Measurements from ENCODE around the gene EGFR. TPM values are rescaled to one million over a fixed set of nuclear protein-coding genes. Genes with fewer than 3 reads are reported as not detected.

EGFR gene
- total RNA-seq, 2 donors from 2014 or later, result 57.8 to 63.4 TPM

GRCh38 chr7:55084307-55084706 is 65.5 kb downstream of the EGFR start:
- no peaks in the 10 kb centered on the region for H3K9me3 ChIP-seq
- intact Hi-C loops (cut with DNase I), result no loop called here

DNA sequence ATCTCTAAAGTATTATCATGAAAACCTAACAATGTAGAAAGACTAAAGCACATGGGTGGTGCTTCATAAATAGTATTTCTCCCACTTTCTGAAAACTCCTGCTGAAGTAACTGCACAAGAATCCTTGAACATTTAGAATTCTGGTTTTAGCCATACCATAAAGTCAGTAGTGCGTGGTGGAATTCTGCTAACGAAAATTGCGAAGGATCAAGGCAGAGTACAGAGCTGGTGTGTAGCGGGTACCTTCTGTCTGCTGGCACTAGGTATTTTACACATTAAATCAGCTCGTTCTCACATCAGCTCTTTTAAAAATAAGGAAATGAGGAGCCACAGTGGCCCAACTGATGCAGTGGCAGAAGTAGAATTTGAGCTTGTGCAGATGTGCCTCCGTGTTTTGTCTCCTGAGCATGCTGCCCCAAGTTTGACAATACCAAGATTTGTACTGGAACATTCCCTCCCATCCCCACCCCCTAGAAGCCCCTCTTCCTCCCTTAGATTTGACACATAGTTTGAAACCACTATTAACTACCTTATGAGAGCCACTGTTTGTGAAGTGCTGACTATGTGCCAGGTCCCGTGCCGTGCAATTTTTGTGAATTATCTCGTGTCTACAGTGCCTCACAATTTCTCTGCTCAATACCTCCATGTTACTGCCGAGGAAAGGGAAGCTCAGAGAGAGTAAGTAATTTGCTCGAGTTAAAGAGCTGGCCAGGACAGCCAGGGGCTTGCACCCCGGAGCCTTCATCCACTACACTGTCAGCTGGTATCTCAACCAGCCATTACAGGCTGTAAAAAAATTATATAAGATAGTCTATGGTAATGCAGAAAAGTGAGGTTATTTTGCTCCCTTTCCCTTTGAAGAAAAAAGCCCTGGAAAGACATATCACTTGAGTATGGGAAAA is 66.9 kb downstream of the EGFR start:
- TF ChIP-seq, protein P1, sequence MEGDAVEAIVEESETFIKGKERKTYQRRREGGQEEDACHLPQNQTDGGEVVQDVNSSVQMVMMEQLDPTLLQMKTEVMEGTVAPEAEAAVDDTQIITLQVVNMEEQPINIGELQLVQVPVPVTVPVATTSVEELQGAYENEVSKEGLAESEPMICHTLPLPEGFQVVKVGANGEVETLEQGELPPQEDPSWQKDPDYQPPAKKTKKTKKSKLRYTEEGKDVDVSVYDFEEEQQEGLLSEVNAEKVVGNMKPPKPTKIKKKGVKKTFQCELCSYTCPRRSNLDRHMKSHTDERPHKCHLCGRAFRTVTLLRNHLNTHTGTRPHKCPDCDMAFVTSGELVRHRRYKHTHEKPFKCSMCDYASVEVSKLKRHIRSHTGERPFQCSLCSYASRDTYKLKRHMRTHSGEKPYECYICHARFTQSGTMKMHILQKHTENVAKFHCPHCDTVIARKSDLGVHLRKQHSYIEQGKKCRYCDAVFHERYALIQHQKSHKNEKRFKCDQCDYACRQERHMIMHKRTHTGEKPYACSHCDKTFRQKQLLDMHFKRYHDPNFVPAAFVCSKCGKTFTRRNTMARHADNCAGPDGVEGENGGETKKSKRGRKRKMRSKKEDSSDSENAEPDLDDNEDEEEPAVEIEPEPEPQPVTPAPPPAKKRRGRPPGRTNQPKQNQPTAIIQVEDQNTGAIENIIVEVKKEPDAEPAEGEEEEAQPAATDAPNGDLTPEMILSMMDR (IDR thresholded peaks at IDR 0.05), result no peak
- H3K9ac ChIP-seq (ENCODE audit: low read depth in 2 of 2, low read length in 2 of 2), result no peak overlapping the region
- no peaks in the 10 kb centered on the region for H3K27me3 ChIP-seq
- H3K4me1 ChIP-seq, result no peaks in the 10 kb centered on the region
- H3K36me3 ChIP-seq, result no peaks in the 10 kb centered on the region
- no peak overlapping the region for H3K4me3 ChIP-seq
- DNase-seq, result no peak
- intact Hi-C loops (cut with DNase I), result loop anchor here (5.0 kb wide), 1 partner anchor 37 kb away; no protein-coding TSS in a partner anchor
- no peaks in the 10 kb centered on the region for H3K9me3 ChIP-seq
- H3K27ac ChIP-seq, result peak overlapping the region; percentile 25

More at GRCh38 chr7:55084307-55084706, 65.5 kb downstream of the EGFR start:
- Histone ChIP-seq H3K4me1 (peaks cover 3% of the 10 kb centered on the region), H3K27ac (no peak overlapping the region), H3K36me3 (no peaks in the 10 kb centered on the region), H3K27me3 (no peaks in the 10 kb centered on the region), H3K4me3 (no peak overlapping the region), H3K9ac (ENCODE audit: low read depth in 2 of 2, low read length in 2 of 2) (no peak overlapping the region)
- TF ChIP-seq, protein P1 (IDR thresholded peaks at IDR 0.05), result no peak
- DNase-seq, result no peak

DNA sequence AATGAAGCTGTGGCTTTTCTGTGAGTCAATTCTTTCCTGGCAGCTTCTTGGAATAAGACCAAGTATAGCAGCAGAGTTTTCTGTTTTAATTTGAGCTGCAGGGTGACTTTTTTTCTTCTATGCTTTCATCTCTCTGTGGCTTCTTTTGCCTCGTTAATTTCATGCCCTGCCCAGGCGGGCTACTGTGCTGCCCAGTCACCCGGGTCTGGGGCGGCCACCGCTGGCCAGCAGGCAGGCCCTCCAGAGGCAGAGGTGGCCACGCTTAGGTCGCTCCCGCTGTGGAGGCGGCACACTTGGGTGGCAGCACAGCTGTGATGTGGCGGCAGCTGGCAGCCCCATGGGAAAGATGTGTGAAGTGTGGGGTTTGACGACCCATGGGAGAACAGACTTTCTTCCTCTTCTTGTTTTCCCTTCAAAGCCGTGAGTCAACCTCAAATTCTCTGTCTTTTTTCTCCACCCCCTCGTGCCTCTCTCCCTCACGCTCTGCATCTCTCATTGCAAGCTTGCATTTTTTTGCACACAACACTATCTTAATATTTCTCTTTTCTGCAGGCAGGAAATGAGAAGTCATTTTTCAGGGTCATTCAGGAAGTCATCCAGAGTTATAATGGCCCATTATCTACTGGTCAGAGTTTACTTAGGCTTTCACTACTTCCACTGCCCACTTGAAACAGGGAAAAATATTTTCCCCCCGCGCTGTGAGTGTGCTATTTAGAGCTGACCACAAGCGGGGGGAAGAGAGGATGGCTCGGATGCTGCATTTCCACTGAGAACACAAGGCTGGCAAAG is 67.8 kb downstream of the EGFR start:
- intact Hi-C loops (cut with DNase I), result loop anchor here (5.0 kb wide), 1 partner anchor 36 kb away; no protein-coding TSS in a partner anchor
- Histone ChIP-seq H3K9me3 (no peaks in the 10 kb centered on the region), H3K27me3 (no peaks in the 10 kb centered on the region), H3K4me1 (no peaks in the 10 kb centered on the region), H3K36me3 (no peaks in the 10 kb centered on the region), H3K4me3 (no peak overlapping the region), H3K9ac (ENCODE audit: low read depth in 2 of 2, low read length in 2 of 2) (no peak overlapping the region), H3K27ac (peak overlapping the region; percentile 25)
- TF ChIP-seq, protein P1 (IDR thresholded peaks at IDR 0.05), result no peak
- DNase-seq, result no peak

DNA sequence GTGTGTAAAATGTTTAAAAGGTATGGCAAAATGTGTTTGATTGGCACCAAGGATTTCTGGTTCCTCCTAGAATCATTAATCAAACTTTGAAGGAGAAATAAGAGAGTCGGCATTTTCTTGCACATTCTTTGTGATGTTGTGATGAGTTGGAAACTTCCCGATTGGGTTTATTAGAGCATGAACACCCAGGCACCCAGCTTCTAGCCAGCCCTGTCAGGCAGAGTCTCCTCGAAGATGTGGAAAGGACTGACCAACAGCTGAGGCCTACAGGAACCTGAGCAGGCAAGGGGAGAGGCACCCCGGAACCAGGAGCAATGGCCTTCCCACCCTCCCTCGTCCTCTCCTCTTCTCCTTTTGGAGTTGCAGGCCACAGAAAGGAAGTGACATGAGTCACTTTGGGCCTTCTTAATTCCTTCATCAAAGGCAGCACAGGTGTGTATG is 68.7 kb downstream of the EGFR start:
- H3K27ac ChIP-seq, result no peak overlapping the region
- no peaks in the 10 kb centered on the region for H3K4me1 ChIP-seq
- no peaks in the 10 kb centered on the region for H3K27me3 ChIP-seq
- TF ChIP-seq, protein P1 (IDR thresholded peaks at IDR 0.05), result no peak
- H3K4me3 ChIP-seq, result no peak overlapping the region
- no peaks in the 10 kb centered on the region for H3K36me3 ChIP-seq
- no peaks in the 10 kb centered on the region for H3K9me3 ChIP-seq
- DNase-seq, result no peak
- no peak overlapping the region for H3K9ac ChIP-seq (ENCODE audit: low read depth in 2 of 2, low read length in 2 of 2)
- intact Hi-C loops (cut with DNase I), result loop anchor here (5.0 kb wide), 1 partner anchor 35 kb away; no protein-coding TSS in a partner anchor

- no peaks in the 10 kb centered on the region for H3K36me3 ChIP-seq
- TF ChIP-seq, protein P1 (IDR thresholded peaks at IDR 0.05), result no peak
- H3K27me3 ChIP-seq, result no peaks in the 10 kb centered on the region
- H3K9ac ChIP-seq (ENCODE audit: low read depth in 2 of 2, low read length in 2 of 2), result no peak overlapping the region
- H3K4me1 ChIP-seq, result no peaks in the 10 kb centered on the region
- no peak overlapping the region for H3K27ac ChIP-seq
- no peak for DNase-seq
- no peak overlapping the region for H3K4me3 ChIP-seq
- intact Hi-C loops (cut with DNase I), result loop anchor here (5.0 kb wide), 1 partner anchor 34 kb away; no protein-coding TSS in a partner anchor
- no peaks in the 10 kb centered on the region for H3K9me3 ChIP-seq
Measured at GRCh38 chr7:55088107-55088506, 69.3 kb downstream of the EGFR start.
